Memory B cell (primary cell): ENCODE measurements around the gene ADAM29.
"Not testable (repeated sequence)": the region's sequence is repeated elsewhere in the genome, so short reads cannot be mapped to it uniquely, and the experiment has no call there.

Experiments used
- ATAC-seq: fragments of 150-1000 bp; cut with Tn5 transposase; 2 replicates; pipeline ENCODE4 v1.10.0; 2021; ENCODE audit warnings: low read depth, mild to moderate bottlenecking, moderate library complexity
- DNase-seq, 2 donors: peaks; one replicate each; pipeline ENCODE4 v3.0.0; 2022; ENCODE audit warnings: low spot score in 2 of 2
- H3K27ac Mint-ChIP-seq: one replicate; pipeline ENCODE4 v1.8.0; 2022; ENCODE audit warnings: mild to moderate bottlenecking, moderate library complexity, mixed read lengths
- H3K27me3 Mint-ChIP-seq: one replicate; pipeline ENCODE4 v1.8.0; 2022; ENCODE audit warnings: mixed read lengths
- H3K36me3 Mint-ChIP-seq: one replicate; pipeline ENCODE4 v1.8.0; 2022; ENCODE audit warnings: mild to moderate bottlenecking, mixed read lengths
- H3K4me1 Mint-ChIP-seq: one replicate; pipeline ENCODE4 v1.8.0; 2022; ENCODE audit warnings: mixed read lengths
- H3K4me3 Mint-ChIP-seq: one replicate; pipeline ENCODE4 v1.8.0; 2022; ENCODE audit warnings: mild to moderate bottlenecking, moderate library complexity, mixed read lengths
- H3K9me3 Mint-ChIP-seq: one replicate; pipeline ENCODE4 v1.8.0; 2022; ENCODE audit warnings: mixed read lengths

The ADAM29 gene

DNA sequence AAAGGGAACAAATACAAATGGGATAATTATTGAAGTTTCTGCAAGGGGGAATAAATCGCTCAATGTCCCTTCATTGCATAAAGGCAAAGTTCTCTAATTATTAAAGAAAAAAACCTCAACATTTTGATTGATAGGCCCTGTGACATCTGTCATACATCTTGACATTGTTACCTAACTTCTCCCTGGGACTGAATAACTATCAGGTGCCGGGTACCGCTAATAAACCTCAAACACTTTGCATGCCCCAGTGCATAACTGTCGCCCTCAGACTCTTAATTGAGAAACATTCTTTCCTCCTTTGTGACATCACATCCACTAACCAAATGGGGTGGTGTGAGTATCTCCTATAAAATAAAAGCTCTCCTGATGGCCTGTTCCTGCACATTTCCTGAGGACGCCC, at the start of gene ADAM29:
Gene ADAM29, plus strand, starts transcription at position 301 of the 400 bp plus-strand sequence. CDS start 57,168 bp downstream, outside the sequence.
- H3K36me3 Mint-ChIP-seq: peaks cover 2% of the 10 kb centered on the region
- no peak for DNase-seq
- no peak within 1 kb of the TSS for H3K4me3 Mint-ChIP-seq
- ATAC-seq: no peak
- H3K27ac Mint-ChIP-seq: no peak within 1 kb of the TSS
- H3K9me3 Mint-ChIP-seq: peaks cover 7% of the 10 kb centered on the region
- no peaks in the 10 kb centered on the region for H3K27me3 Mint-ChIP-seq
- H3K4me1 Mint-ChIP-seq: peaks cover 7% of the 10 kb centered on the region

DNA sequence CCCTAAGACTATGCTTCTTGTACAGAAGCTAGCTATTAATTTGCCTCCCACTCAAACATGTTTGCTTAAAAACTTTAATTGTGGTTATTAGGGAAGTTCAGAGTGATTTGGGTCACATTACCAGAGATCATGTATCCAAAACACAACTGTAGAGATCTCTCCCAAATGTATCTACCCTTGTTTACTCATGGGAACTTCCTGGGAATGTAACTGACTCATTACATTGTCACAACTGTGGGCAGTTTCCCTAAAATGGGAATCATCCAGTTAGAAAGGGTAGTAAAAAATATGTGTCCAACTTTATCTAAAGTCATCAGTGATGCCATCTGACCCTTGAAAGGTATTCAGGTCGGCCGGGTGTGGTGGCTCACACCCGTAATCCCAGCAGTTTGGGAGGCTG, 48.8 kb upstream of the ADAM29 start:
- Mint-ChIP-seq H3K4me3 (no peak overlapping the region), H3K27ac (no peak overlapping the region), H3K36me3 (peaks cover 2% of the 10 kb centered on the region), H3K9me3 (peaks cover 3% of the 10 kb centered on the region), H3K4me1 (peaks cover 4% of the 10 kb centered on the region), H3K27me3 (no peaks in the 10 kb centered on the region)
- ATAC-seq (no peak), DNase-seq (no peak)

DNA sequence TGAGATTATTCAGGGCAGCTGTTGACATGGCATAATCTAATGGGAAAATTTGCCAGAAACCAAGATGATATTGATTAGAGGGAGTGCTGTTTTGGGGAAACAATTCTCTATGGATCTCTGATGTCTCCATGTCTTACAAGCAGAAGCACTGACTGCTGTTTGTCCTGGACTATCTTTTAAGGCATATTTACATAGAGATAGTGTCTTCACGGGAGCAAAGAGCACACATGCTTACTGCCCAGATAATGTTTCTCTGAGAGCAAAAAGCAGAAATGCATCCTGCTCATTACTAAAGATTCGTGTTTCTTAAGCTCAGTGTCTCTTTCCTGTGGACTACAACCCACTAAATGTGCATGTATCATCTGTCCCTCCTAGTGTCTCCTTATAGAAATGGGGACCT, 47.8 kb upstream of the ADAM29 start:
- Mint-ChIP-seq H3K27me3 (no peaks in the 10 kb centered on the region), H3K4me1 (peaks cover 8% of the 10 kb centered on the region), H3K36me3 (peaks cover 2% of the 10 kb centered on the region), H3K27ac (no peak overlapping the region), H3K9me3 (peaks cover 4% of the 10 kb centered on the region), H3K4me3 (no peak overlapping the region)
- ATAC-seq (no peak), DNase-seq (no peak)

DNA sequence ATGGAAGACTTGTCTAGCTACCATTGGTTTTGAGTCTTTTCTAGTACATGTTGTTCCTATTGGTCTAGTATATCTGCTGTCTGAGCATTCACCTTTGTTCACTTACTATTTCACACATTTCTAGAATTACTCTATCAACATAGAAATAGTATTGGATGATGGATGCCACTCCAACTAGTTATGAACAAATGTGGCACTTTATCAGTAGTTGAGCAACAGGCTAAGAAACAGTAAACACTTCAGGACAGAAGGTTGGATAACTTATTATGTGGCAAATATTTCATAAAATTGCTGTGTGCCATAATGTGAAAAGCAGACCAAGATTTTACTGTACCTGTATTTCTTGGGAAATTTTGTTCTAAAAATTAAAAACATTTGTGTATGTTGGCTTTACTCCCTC, 46.8 kb upstream of the ADAM29 start:
- DNase-seq (no peak), ATAC-seq (no peak)
- peaks cover 4% of the 10 kb centered on the region for H3K9me3 Mint-ChIP-seq
- H3K27me3 Mint-ChIP-seq: no peaks in the 10 kb centered on the region
- H3K4me1 Mint-ChIP-seq: peaks cover 8% of the 10 kb centered on the region
- peaks cover 2% of the 10 kb centered on the region for H3K36me3 Mint-ChIP-seq
- no peak overlapping the region for H3K4me3 Mint-ChIP-seq
- no peak overlapping the region for H3K27ac Mint-ChIP-seq

DNA sequence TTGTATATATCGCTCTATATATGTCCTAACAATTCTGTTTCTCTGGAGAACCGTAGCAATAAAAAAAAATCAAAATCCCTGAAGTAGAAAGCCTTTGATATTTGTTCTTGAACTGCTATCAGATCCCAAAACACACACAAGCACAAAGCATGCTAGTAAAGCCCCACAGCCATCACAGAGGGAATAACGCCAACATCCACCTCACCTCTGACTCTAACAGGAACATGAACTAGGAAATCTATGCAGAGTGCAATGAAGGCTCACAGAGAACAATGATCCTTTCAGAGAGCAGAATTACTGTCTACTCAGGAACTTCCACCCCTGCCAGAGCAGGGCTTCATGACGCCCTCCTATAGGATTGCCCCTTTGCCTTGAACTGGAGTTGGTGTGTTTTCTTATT, 45.0 kb upstream of the ADAM29 start:
- not testable (repeated sequence) for H3K4me3 Mint-ChIP-seq, DNase-seq, H3K4me1 Mint-ChIP-seq, ATAC-seq, H3K9me3 Mint-ChIP-seq, H3K27me3 Mint-ChIP-seq, H3K36me3 Mint-ChIP-seq, H3K27ac Mint-ChIP-seq

DNA sequence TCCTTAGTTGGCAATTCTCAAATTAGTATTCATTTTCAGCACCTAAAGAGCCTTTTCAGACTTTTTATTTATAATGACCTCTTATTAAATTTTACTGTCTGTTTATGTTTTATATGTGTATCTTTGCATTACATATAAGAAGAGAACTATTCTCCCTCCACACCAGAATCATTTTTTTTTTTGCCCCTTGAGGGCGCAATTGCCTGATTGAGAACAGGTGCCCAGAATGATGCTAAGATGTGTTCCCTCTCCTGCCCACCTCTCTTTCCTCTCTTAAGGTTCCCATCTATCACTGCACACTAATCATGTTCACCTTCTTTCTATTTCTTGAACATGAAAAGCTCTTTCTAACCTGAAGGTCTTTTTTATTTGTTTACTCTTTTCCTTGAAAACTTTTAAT, 44.2 kb upstream of the ADAM29 start:
- ATAC-seq (peak; percentile 60), DNase-seq (peak; percentile 14 to 37)
- H3K9me3 Mint-ChIP-seq: peaks cover 7% of the 10 kb centered on the region
- peak overlapping the region; percentile 59 for H3K27ac Mint-ChIP-seq
- no peak overlapping the region for H3K4me3 Mint-ChIP-seq
- H3K36me3 Mint-ChIP-seq: peaks cover 3% of the 10 kb centered on the region
- peaks cover 8% of the 10 kb centered on the region for H3K4me1 Mint-ChIP-seq
- no peaks in the 10 kb centered on the region for H3K27me3 Mint-ChIP-seq

DNA sequence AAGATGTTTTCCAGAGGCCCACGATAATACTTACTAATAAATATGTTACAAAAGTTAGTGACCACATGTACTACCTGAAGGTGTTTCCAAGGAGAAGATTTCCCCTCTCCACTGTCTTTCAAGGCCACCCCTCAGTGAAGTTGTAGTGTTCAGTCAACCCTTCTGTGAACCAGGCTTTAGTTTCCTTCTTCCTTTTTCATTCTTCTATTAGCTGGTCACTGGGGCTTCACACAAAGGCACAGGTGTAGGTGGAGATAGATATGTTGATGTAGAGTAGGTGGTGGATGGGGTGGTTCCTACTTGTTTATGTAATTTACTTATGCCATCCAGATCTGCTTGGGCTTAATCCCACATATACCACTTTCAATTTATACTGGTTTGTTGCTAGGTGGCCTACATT, 43.3 kb upstream of the ADAM29 start:
- H3K9me3 Mint-ChIP-seq: peaks cover 10% of the 10 kb centered on the region
- DNase-seq (no peak), ATAC-seq (no peak)
- peak overlapping the region; percentile 80 for H3K27ac Mint-ChIP-seq
- no peaks in the 10 kb centered on the region for H3K27me3 Mint-ChIP-seq
- H3K4me3 Mint-ChIP-seq: no peak overlapping the region
- H3K4me1 Mint-ChIP-seq: peaks cover 8% of the 10 kb centered on the region
- peaks cover 3% of the 10 kb centered on the region for H3K36me3 Mint-ChIP-seq

DNA sequence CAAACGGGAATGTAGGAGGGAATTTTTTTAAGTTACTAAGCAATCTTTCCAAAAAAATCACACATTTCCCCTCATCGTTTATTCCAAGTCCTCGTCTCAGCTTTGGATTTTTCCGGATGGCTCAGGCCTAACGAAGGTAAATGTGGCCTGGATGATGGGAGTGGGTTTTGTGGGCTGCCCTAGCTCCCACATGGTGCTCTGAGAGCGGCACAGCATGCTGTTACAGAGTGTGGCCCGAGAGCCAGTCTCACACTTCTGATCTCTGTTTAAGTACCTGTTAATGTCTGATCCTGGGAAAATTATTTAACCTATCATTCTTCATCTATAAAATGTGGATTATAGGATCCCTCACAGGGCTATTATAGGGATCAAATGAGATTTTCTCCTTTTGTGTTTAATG, 38.2 kb upstream of the ADAM29 start:
- peaks cover 10% of the 10 kb centered on the region for H3K9me3 Mint-ChIP-seq
- ATAC-seq (no peak), DNase-seq (no peak)
- no peak overlapping the region for H3K27ac Mint-ChIP-seq
- no peak overlapping the region for H3K4me3 Mint-ChIP-seq
- peaks cover 4% of the 10 kb centered on the region for H3K4me1 Mint-ChIP-seq
- peaks cover 3% of the 10 kb centered on the region for H3K36me3 Mint-ChIP-seq
- H3K27me3 Mint-ChIP-seq: no peaks in the 10 kb centered on the region

DNA sequence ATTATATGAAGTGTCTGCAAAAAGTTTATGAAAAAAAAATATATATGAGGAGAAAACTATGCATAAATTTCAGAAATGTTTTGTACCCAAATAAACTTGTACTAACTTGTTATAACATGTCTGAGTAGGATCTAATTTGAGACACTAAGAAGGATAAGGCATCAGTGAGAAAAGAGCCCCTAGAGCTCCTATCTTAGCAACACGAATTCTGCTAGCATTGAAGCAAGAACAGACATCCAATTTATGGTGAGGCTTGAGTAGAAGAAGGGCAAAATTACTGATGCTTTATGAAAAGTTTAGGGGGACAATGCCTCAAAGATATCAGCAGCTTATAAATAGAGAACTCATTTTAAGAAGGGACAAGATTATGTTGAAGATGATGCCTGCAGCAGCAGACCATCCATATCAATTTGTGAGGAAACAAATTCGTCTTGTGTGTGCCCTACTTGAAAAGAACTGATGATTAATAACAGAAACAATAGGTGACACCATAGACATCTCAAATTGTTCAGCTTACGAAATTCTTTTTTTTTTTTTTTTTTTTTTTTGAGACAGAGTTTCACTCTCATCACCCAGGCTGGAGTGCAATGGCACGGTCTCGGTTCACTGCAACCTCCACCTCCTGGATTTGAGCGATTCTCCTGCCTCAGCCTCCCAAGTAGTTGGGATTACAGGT, 35.7 kb upstream of the ADAM29 start:
- Mint-ChIP-seq H3K4me3 (peak overlapping the region; percentile 15), H3K27me3 (no peaks in the 10 kb centered on the region), H3K27ac (peak overlapping the region; percentile 55), H3K36me3 (no peaks in the 10 kb centered on the region), H3K9me3 (peaks cover 8% of the 10 kb centered on the region), H3K4me1 (peaks cover 5% of the 10 kb centered on the region)
- ATAC-seq (no peak), DNase-seq (no peak)

DNA sequence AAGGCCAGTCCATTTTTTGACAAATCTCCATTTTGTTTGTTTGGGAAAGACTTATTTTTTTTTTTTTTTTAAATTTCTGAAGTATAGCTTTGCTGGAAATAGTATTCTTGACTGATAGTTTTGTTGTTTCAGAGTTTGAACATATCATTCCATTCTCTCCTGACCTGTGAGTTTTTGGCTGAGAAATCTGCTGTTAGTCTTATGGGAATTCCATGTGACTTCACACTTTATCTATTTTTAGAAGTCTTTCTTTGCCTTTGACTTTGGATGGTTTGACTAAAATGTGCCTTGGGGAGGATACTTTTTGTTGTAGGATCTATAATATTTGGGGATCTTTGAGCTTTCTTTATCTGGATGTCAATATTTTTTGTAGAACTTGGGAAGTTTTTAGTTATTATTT, 10.7 kb upstream of the ADAM29 start:
- Mint-ChIP-seq H3K4me1 (peaks cover 5% of the 10 kb centered on the region), H3K27me3 (no peaks in the 10 kb centered on the region), H3K4me3 (no peak overlapping the region), H3K9me3 (peaks cover 16% of the 10 kb centered on the region), H3K36me3 (peaks cover 2% of the 10 kb centered on the region), H3K27ac (no peak overlapping the region)
- DNase-seq (no peak), ATAC-seq (no peak)

DNA sequence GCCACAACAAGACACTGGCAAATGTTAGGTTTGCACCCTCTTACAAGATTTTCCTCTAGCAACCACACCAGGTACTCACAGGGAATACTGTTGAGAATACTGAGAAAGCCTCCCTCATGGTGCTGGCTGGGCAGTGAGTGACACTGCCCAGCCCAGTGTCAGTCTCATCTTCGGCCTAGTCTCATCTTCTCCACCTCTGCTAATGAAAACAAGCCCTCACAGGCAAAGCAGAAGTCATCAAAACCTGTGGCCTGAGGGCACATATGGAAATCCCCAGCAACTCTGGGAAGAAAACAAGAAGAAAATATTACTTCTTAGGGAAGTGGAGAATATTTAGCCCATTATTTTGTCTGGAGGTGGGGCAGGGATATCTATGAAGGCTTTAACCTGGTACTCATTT, 7.9 kb upstream of the ADAM29 start:
- no peak for DNase-seq
- ATAC-seq: peak; percentile 59
- Mint-ChIP-seq H3K4me3 (peak overlapping the region; percentile 39), H3K27ac (peak overlapping the region; percentile 68), H3K36me3 (peaks cover 4% of the 10 kb centered on the region), H3K27me3 (no peaks in the 10 kb centered on the region), H3K4me1 (peaks cover 5% of the 10 kb centered on the region), H3K9me3 (peaks cover 10% of the 10 kb centered on the region)

DNA sequence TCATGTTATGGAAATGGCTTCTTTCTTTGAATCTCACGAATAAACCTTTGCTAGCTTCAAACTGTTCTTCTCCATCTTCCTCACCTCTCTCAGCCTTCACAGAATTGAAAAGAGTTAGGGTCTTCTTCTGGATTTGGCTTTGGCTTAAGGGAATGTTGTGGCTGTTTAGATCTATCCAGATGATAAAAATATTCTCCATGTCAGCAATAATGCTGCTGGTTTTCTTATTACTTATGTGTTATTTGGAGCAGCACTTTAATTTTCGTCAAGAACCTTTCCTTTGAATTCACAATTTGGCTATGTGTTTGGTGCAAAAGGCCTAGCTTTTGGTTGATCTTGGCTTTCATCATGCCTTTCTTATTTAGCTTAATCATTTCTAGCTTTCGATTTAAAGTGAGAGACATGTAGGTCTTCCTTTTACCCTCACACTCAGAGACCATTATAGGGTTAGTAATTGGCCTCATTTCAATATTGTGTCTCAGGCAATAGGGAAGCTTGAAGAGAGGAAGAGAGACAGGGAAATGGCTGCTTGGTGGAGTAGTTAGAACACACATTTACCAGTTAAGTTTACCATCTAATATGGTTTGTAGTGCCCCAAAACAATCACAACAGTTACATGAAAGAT, 5.1 kb upstream of the ADAM29 start:
- H3K9me3 Mint-ChIP-seq: peaks cover 7% of the 10 kb centered on the region
- ATAC-seq (no peak), DNase-seq (no peak)
- no peaks in the 10 kb centered on the region for H3K27me3 Mint-ChIP-seq
- peaks cover 2% of the 10 kb centered on the region for H3K36me3 Mint-ChIP-seq
- no peak overlapping the region for H3K4me3 Mint-ChIP-seq
- H3K27ac Mint-ChIP-seq: no peak overlapping the region
- peaks cover 5% of the 10 kb centered on the region for H3K4me1 Mint-ChIP-seq

DNA sequence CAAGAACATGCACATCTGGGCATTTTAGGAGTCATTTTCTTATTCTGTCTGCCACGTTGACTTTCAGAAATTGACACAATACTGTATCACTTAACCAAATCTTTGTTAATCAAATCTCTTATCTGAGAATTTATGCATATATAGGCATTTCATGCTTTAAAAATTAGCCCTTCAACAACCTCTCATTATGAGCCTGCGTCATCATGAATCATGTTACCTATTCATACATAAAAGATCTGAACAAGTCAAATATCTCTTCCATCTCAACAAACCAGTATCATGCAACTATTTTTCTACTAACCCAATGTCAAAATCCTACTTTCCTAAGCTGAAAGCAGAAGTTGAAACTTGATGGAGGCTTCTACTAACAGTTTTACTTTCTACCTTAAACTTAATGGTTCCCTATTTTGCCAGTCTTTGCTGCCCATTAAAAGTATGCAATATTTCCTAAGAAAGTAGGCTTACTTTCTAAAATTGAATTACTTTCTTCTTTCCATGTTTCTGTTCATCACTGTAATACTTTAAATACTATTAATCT, 1.8 kb downstream of the ADAM29 start:
- DNase-seq (no peak), ATAC-seq (peak; percentile 62)
- H3K36me3 Mint-ChIP-seq: no peaks in the 10 kb centered on the region
- H3K4me1 Mint-ChIP-seq: peaks cover 8% of the 10 kb centered on the region
- no peak overlapping the region for H3K27ac Mint-ChIP-seq
- H3K9me3 Mint-ChIP-seq: peaks cover 5% of the 10 kb centered on the region
- H3K4me3 Mint-ChIP-seq: no peak overlapping the region
- no peaks in the 10 kb centered on the region for H3K27me3 Mint-ChIP-seq

DNA sequence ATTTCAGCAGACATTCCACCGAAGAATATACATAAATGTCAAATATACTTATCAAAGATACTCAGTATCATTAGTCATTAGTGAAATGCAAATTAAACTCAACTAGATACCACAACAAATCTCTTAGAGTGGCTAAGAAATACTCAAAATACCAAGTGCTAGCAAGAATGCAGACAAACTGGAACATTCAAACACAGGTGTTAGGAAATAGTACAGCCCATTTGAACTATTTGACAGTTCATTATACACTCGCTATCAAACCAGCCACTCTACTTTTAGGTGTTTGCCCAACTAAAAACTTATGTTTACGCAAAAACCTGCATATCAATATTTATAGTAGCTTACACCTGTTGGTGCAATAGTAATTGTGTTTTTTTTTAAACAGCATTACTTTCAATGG, 8.8 kb downstream of the ADAM29 start:
- Mint-ChIP-seq H3K4me3 (no peak overlapping the region), H3K27me3 (no peaks in the 10 kb centered on the region), H3K9me3 (no peaks in the 10 kb centered on the region), H3K27ac (no peak overlapping the region), H3K4me1 (peaks cover 26% of the 10 kb centered on the region), H3K36me3 (no peaks in the 10 kb centered on the region)
- ATAC-seq (peak; percentile 22), DNase-seq (no peak)

DNA sequence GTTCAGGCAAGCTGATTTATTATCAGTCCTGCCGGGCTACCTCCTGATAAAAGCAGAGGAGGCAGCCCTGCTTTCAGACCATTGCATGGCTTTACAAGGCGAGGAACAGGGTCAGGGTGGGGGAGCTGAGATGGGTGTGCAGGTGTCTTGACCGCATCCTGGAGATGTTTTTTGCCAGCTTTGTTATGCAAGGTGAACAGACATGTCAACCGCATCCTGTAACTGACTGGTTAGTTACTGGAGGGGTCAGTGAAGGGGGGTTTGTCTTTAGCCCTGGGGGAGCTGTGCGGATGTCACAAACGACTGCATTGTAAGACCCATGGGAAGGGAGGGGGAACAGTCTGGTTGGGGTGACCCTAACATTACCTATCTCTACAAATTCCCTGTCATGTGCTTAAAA, 10.0 kb downstream of the ADAM29 start:
- DNase-seq: peak in 1 of 2 donors; percentile 21
- Mint-ChIP-seq H3K27ac (peak overlapping the region; percentile 77), H3K27me3 (no peaks in the 10 kb centered on the region), H3K4me3 (no peak overlapping the region), H3K36me3 (no peaks in the 10 kb centered on the region), H3K9me3 (no peaks in the 10 kb centered on the region), H3K4me1 (peaks cover 31% of the 10 kb centered on the region)
- peak; percentile 71 for ATAC-seq
